Measurements from ENCODE around the gene ZPBP.

- TF ChIP-seq, protein P1, sequence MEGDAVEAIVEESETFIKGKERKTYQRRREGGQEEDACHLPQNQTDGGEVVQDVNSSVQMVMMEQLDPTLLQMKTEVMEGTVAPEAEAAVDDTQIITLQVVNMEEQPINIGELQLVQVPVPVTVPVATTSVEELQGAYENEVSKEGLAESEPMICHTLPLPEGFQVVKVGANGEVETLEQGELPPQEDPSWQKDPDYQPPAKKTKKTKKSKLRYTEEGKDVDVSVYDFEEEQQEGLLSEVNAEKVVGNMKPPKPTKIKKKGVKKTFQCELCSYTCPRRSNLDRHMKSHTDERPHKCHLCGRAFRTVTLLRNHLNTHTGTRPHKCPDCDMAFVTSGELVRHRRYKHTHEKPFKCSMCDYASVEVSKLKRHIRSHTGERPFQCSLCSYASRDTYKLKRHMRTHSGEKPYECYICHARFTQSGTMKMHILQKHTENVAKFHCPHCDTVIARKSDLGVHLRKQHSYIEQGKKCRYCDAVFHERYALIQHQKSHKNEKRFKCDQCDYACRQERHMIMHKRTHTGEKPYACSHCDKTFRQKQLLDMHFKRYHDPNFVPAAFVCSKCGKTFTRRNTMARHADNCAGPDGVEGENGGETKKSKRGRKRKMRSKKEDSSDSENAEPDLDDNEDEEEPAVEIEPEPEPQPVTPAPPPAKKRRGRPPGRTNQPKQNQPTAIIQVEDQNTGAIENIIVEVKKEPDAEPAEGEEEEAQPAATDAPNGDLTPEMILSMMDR (IDR thresholded peaks at IDR 0.05) = no peak
- TF ChIP-seq POLR2A (IDR thresholded peaks at IDR 0.05; ENCODE audit: low read length) (no peak), SMC3 (IDR thresholded peaks at IDR 0.05) (no peak), REST (IDR thresholded peaks at IDR 0.05) (no peak), EP300 (IDR thresholded peaks at IDR 0.05) (no peak), RAD21 (conservative IDR thresholded peaks at IDR 0.05 in 1 of 2, IDR thresholded peaks at IDR 0.05 in 1 of 2) (no peak), CHD4 (IDR thresholded peaks at IDR 0.05; ENCODE audit: borderline replicate concordance) (no peak), CEBPB (IDR thresholded peaks at IDR 0.05) (no peak), RCOR1 (IDR thresholded peaks at IDR 0.05; ENCODE audit: low read depth, low read length) (no peak), MYC (IDR thresholded peaks at IDR 0.05; ENCODE audit: borderline replicate concordance, low read length) (no peak)
These were observed 198.5 kb downstream of the ZPBP start for GRCh38 chr7:49894543-49894942.

All from A549 (cell line).